BLaER1 (cell line): Measurements from ENCODE around the gene RETSAT.
"Not testable (repeated sequence)": the region's sequence is repeated elsewhere in the genome, so short reads cannot be mapped to it uniquely, and the experiment has no call there.

Source experiments
- H3K27ac ChIP-seq: shearing (Covaris generic); formaldehyde crosslinking; 2 replicates; pipeline ENCODE4 v1.8.1; 2022
- H3K27me3 ChIP-seq: shearing (Covaris generic); formaldehyde crosslinking; 2 replicates; pipeline ENCODE4 v1.8.1; 2022
- H3K36me3 ChIP-seq: shearing (Covaris generic); formaldehyde crosslinking; 2 replicates; pipeline ENCODE4 v1.8.1; 2022
- H3K4me1 ChIP-seq: shearing (Covaris generic); formaldehyde crosslinking; 2 replicates; pipeline ENCODE4 v1.8.1; 2022
- H3K4me2 ChIP-seq: shearing (Covaris generic); formaldehyde crosslinking; 2 replicates; pipeline ENCODE4 v1.8.1; 2022
- H3K4me3 ChIP-seq: shearing (Covaris generic); formaldehyde crosslinking; 2 replicates; pipeline ENCODE4 v1.8.1; 2022
- H3K9ac ChIP-seq: shearing (Covaris generic); formaldehyde crosslinking; 2 replicates; pipeline ENCODE4 v1.8.1; 2022
- H3K9me3 ChIP-seq: shearing (Covaris generic); formaldehyde crosslinking; 2 replicates; pipeline ENCODE4 v1.8.1; 2022
- H4K20me1 ChIP-seq: shearing (Covaris generic); formaldehyde crosslinking; 2 replicates; pipeline ENCODE4 v1.8.1; 2022
- Cebpa-rat ChIP-seq: shearing (Covaris generic); IDR thresholded peaks from 2 replicates; pipeline ENCODE4 v1.8.1; 2022

RETSAT gene

GRCh38 chr2:85357736-85358135, 3.4 kb upstream of the RETSAT start:
- Histone ChIP-seq H3K4me1 (peaks cover 31% of the 10 kb centered on the region), H3K4me2 (no peak overlapping the region), H3K27me3 (no peaks in the 10 kb centered on the region), H4K20me1 (no peaks in the 10 kb centered on the region), H3K9me3 (no peaks in the 10 kb centered on the region), H3K4me3 (no peak overlapping the region), H3K27ac (no peak overlapping the region), H3K36me3 (peaks cover 60% of the 10 kb centered on the region), H3K9ac (no peak overlapping the region)
- no peak for TF ChIP-seq Cebpa-rat

GRCh38 chr2:85356186-85356585, 1.9 kb upstream of the RETSAT start:
- H3K36me3 ChIP-seq: peaks cover 52% of the 10 kb centered on the region
- H3K27me3 ChIP-seq: no peaks in the 10 kb centered on the region
- TF ChIP-seq Cebpa-rat: no peak
- H3K4me2 ChIP-seq: peak overlapping the region; percentile 90; the same call in 1 of the 2 replicates
- no peaks in the 10 kb centered on the region for H3K9me3 ChIP-seq
- H3K9ac ChIP-seq: no peak overlapping the region
- H3K4me3 ChIP-seq: no peak overlapping the region
- peaks cover 35% of the 10 kb centered on the region for H3K4me1 ChIP-seq
- no peaks in the 10 kb centered on the region for H4K20me1 ChIP-seq
- H3K27ac ChIP-seq: no peak overlapping the region

GRCh38 chr2:85355521-85355920, 1.2 kb upstream of the RETSAT start:
- TF ChIP-seq Cebpa-rat: no peak
- Histone ChIP-seq H3K4me3 (peak overlapping the region; percentile 85), H3K9ac (peak overlapping the region; percentile 94; the same call in 1 of the 2 replicates)

GRCh38 chr2:85355073-85355410, 714 bp upstream of the RETSAT start:
- H3K9ac ChIP-seq: peak overlapping the region; percentile 94
- H3K4me1 ChIP-seq: peaks cover 35% of the 10 kb centered on the region
- no peaks in the 10 kb centered on the region for H3K9me3 ChIP-seq
- no peaks in the 10 kb centered on the region for H3K27me3 ChIP-seq
- H4K20me1 ChIP-seq: no peaks in the 10 kb centered on the region
- H3K27ac ChIP-seq: peak overlapping the region; percentile 87
- no peak for TF ChIP-seq Cebpa-rat
- peak overlapping the region; percentile 85 for H3K4me3 ChIP-seq
- H3K4me2 ChIP-seq: peak overlapping the region; percentile 90
- H3K36me3 ChIP-seq: peaks cover 60% of the 10 kb centered on the region

More at GRCh38 chr2:85355521-85355920, 1.2 kb upstream of the RETSAT start:
- H3K27me3 ChIP-seq: no peaks in the 10 kb centered on the region
- no peaks in the 10 kb centered on the region for H4K20me1 ChIP-seq
- H3K36me3 ChIP-seq: peaks cover 55% of the 10 kb centered on the region
- H3K27ac ChIP-seq: no peak overlapping the region; the same call in 1 of the 2 replicates
- no peaks in the 10 kb centered on the region for H3K9me3 ChIP-seq
- peak overlapping the region; percentile 90 for H3K4me2 ChIP-seq
- H3K4me1 ChIP-seq: peaks cover 35% of the 10 kb centered on the region

GRCh38 chr2:85353876-85354285, 447 bp downstream of the RETSAT start:
- H3K27ac ChIP-seq: peak overlapping the region; percentile 87
- peaks cover 41% of the 10 kb centered on the region for H3K4me1 ChIP-seq
- H3K27me3 ChIP-seq: no peaks in the 10 kb centered on the region
- TF ChIP-seq Cebpa-rat: no peak
- H4K20me1 ChIP-seq: no peaks in the 10 kb centered on the region
- H3K9ac ChIP-seq: peak overlapping the region; percentile 94
- H3K4me3 ChIP-seq: peak overlapping the region; percentile 85
- peaks cover 62% of the 10 kb centered on the region for H3K36me3 ChIP-seq
- H3K4me2 ChIP-seq: peak overlapping the region; percentile 90
- no peaks in the 10 kb centered on the region for H3K9me3 ChIP-seq

- Histone ChIP-seq H3K9ac (no peak overlapping the region), H3K27ac (no peak overlapping the region), H3K36me3 (peaks cover 90% of the 10 kb centered on the region), H3K4me3 (no peak overlapping the region), H3K4me1 (peaks cover 8% of the 10 kb centered on the region), H4K20me1 (peaks cover 5% of the 10 kb centered on the region; the same call in 1 of the 2 replicates), H3K9me3 (no peaks in the 10 kb centered on the region), H3K27me3 (no peaks in the 10 kb centered on the region), H3K4me2 (no peak overlapping the region)
- no peak for TF ChIP-seq Cebpa-rat
These were observed 6.7 kb downstream of the RETSAT start for GRCh38 chr2:85347599-85347998.

GRCh38 chr2:85344356-85344954, 9.9 kb downstream of the RETSAT start:
- Histone ChIP-seq H3K27me3 (no peaks in the 10 kb centered on the region), H3K4me2 (no peak overlapping the region), H3K4me3 (no peak overlapping the region), H4K20me1 (peaks cover 5% of the 10 kb centered on the region; the same call in 1 of the 2 replicates), H3K9me3 (no peaks in the 10 kb centered on the region), H3K4me1 (peaks cover 3% of the 10 kb centered on the region; the same call in 1 of the 2 replicates), H3K27ac (no peak overlapping the region), H3K9ac (no peak overlapping the region), H3K36me3 (peaks cover 71% of the 10 kb centered on the region)
- TF ChIP-seq Cebpa-rat: no peak

GRCh38 chr2:85343207-85343895, 11.0 kb downstream of the RETSAT start:
- H3K27me3 ChIP-seq, H3K4me1 ChIP-seq, H4K20me1 ChIP-seq, H3K9ac ChIP-seq, H3K27ac ChIP-seq, H3K4me2 ChIP-seq, H3K4me3 ChIP-seq, H3K9me3 ChIP-seq: not testable (repeated sequence)
- peaks cover 62% of the 10 kb centered on the region for H3K36me3 ChIP-seq

GRCh38 chr2:85342156-85342555, 12.2 kb downstream of the RETSAT start:
- no peak overlapping the region for H3K9ac ChIP-seq

GRCh38 chr2:85341269-85342029, 12.9 kb downstream of the RETSAT start:
- Histone ChIP-seq H3K4me1 (no peaks in the 10 kb centered on the region), H3K9ac (no peak overlapping the region), H3K4me3 (no peak overlapping the region), H4K20me1 (peaks cover 5% of the 10 kb centered on the region; the same call in 1 of the 2 replicates), H3K4me2 (no peak overlapping the region), H3K27me3 (no peaks in the 10 kb centered on the region), H3K27ac (no peak overlapping the region), H3K9me3 (no peaks in the 10 kb centered on the region), H3K36me3 (peaks cover 43% of the 10 kb centered on the region)
- TF ChIP-seq Cebpa-rat: no peak

More at GRCh38 chr2:85342156-85342555, 12.2 kb downstream of the RETSAT start:
- Histone ChIP-seq H3K4me3 (no peak overlapping the region), H3K27ac (no peak overlapping the region), H3K4me1 (no peaks in the 10 kb centered on the region), H4K20me1 (peaks cover 5% of the 10 kb centered on the region; the same call in 1 of the 2 replicates), H3K9me3 (no peaks in the 10 kb centered on the region), H3K4me2 (no peak overlapping the region), H3K36me3 (peaks cover 50% of the 10 kb centered on the region), H3K27me3 (no peaks in the 10 kb centered on the region)
- no peak for TF ChIP-seq Cebpa-rat
